Activated T-cell treated with anti-CD3 and anti-CD28 coated beads, Interleukin-2, amount 50 U/mL, for 24 hours (primary cell): ENCODE measurements around the gene LIPG.

Experiments used
- DNase-seq: peaks from one replicate; pipeline ENCODE4 v3.0.0-alpha.2; 2020
- H3K27ac Mint-ChIP-seq: 2 replicates; pipeline ENCODE4 v1.8.0; 2020; ENCODE audit warnings: mild to moderate bottlenecking, mixed read lengths
- H3K27me3 Mint-ChIP-seq: 2 replicates; pipeline ENCODE4 v1.8.0; 2020; ENCODE audit warnings: mixed read lengths
- H3K36me3 Mint-ChIP-seq: 2 replicates; pipeline ENCODE4 v1.8.0; 2020; ENCODE audit warnings: low read depth, mixed read lengths
- H3K4me1 Mint-ChIP-seq: 2 replicates; pipeline ENCODE4 v1.8.0; 2020; ENCODE audit warnings: low read depth, mixed read lengths
- H3K4me3 Mint-ChIP-seq: 2 replicates; pipeline ENCODE4 v1.8.0; 2020; ENCODE audit warnings: mild to moderate bottlenecking, moderate library complexity, mixed read lengths
- H3K9me3 Mint-ChIP-seq: 2 replicates; pipeline ENCODE4 v1.8.0; 2020; ENCODE audit warnings: mixed read lengths

LIPG gene

DNA sequence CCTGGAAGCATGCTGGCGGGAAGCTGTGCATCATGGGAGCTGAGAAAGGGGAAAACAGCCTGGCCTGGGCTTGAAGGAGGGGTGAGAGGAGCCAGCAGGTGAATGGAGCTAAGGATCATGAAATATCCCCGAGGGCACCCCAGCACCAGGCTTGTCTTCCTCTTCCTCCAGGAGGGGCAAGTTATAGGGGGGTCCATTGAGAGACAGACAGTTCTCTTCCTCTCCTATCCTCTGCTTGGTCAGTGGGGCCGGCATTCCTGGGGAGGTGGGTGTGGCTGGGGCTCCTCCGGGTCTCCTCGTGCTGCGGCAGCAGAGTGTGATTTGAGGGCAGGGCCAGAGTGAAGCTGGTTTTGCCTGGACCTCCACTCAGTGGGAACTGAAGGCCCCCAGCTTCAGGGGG lies 78.9 kb downstream of the LIPG start:
- H3K4me3 Mint-ChIP-seq = no peak overlapping the region
- H3K27me3 Mint-ChIP-seq = peaks cover 17% of the 10 kb centered on the region
- H3K9me3 Mint-ChIP-seq = no peaks in the 10 kb centered on the region
- DNase-seq = no peak
- H3K4me1 Mint-ChIP-seq = no peaks in the 10 kb centered on the region
- no peak overlapping the region for H3K27ac Mint-ChIP-seq
- no peaks in the 10 kb centered on the region for H3K36me3 Mint-ChIP-seq

DNA sequence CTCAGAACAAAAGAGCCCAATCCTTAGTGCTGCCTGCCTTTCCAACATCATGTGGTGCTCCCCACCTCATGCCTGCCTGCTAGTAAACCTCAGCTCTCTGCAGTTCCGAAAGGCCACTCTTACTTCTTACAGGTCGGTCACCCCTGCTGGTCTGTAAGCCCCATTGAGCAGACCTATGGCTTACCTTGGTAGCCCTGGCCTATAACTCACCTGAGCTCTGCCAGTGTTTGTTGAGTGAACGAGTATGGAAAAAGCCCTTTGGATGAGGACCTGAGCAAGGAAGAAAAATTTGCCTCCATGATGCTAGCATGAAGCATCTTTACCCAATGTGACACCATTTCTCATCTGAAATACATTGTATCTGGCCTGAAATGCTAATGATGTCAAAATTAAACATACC lies 83.3 kb downstream of the LIPG start:
- Mint-ChIP-seq H3K4me3 (no peak overlapping the region), H3K27me3 (peaks cover 7% of the 10 kb centered on the region), H3K4me1 (no peaks in the 10 kb centered on the region), H3K36me3 (no peaks in the 10 kb centered on the region), H3K9me3 (no peaks in the 10 kb centered on the region), H3K27ac (no peak overlapping the region)
- DNase-seq = no peak

DNA sequence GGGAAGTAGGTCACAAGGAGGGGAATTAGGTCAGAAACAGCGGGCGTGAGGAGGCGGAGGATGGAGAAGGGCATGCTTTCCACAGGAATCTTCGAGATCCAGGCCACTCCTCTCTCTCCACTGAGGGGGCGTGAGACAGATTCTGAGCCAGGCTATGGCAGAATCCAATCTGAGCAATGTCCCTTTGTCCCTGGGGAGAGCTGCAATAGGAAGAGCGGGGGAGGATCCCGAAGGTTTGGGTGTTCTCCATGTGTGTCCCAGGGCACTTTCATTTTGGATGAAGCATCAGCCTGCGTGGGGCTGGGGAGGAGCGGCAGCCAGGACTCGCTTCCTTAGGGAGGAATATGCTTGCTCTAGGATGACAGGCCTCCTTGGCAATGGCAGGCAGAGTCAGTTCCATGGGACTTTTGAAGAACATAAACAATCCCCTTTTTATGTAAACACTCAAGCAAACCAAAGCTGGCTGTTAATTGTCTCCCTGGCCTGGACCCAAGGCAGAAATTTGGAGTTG lies 84.0 kb downstream of the LIPG start:
- DNase-seq = no peak
- Mint-ChIP-seq H3K27me3 (peaks cover 7% of the 10 kb centered on the region), H3K4me1 (no peaks in the 10 kb centered on the region), H3K4me3 (no peak overlapping the region), H3K27ac (no peak overlapping the region), H3K9me3 (no peaks in the 10 kb centered on the region), H3K36me3 (no peaks in the 10 kb centered on the region)

DNA sequence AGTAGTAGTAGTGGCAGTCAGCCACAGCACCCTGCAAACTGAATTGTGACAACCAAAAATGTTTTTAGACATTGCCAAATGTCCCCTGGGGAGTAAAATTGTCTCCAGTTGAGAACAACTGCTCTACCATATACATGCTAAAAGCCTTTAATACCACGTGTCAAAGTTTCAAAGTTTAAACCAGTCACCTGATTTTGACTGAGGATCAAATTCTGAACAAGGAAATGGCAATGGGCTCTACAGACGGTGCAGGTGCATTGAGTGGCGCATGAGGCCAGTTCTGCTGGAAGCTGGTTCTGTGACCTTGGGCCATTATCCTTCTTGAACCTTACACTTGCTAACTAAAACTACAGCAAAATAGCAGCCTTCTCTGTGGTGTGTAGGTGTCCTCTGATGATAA lies 85.0 kb downstream of the LIPG start:
- no peaks in the 10 kb centered on the region for H3K9me3 Mint-ChIP-seq
- H3K4me1 Mint-ChIP-seq = no peaks in the 10 kb centered on the region
- peaks cover 7% of the 10 kb centered on the region for H3K27me3 Mint-ChIP-seq
- H3K4me3 Mint-ChIP-seq = no peak overlapping the region
- H3K27ac Mint-ChIP-seq = no peak overlapping the region
- H3K36me3 Mint-ChIP-seq = no peaks in the 10 kb centered on the region
- no peak for DNase-seq

DNA sequence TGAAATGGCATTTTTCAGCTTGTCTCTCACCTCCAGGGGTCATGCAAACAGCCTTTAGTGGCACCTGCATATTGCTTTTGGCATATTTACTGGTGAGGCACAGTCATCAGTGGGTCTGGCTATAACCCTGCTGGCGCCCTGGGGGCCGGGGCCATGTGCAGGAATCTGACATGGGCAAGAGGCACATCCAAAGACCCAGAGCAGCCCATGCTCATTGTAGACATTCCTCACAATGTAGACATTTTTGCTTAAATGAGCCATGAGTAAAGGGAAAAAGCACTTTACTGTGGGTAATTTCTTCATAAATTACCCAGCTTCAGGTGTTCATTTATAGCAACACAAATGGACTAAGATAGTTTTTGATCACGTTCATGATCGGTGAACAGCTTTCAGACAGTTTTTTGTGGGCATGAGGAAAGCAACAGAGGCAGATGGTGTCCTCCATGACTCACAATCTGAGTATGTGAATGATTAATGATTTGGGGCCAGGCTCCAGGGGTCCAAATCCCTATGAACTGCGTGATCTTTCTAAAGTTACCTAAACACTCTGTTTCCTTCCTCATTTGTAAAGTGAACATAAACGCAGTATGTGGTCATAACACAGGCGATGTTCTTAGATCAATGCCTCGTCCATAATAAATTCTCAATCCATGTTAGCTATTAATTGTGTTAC lies 85.8 kb downstream of the LIPG start:
- Mint-ChIP-seq H3K4me1 (no peaks in the 10 kb centered on the region), H3K36me3 (no peaks in the 10 kb centered on the region), H3K27ac (no peak overlapping the region), H3K27me3 (peaks cover 4% of the 10 kb centered on the region), H3K9me3 (no peaks in the 10 kb centered on the region), H3K4me3 (no peak overlapping the region)
- no peak for DNase-seq

DNA sequence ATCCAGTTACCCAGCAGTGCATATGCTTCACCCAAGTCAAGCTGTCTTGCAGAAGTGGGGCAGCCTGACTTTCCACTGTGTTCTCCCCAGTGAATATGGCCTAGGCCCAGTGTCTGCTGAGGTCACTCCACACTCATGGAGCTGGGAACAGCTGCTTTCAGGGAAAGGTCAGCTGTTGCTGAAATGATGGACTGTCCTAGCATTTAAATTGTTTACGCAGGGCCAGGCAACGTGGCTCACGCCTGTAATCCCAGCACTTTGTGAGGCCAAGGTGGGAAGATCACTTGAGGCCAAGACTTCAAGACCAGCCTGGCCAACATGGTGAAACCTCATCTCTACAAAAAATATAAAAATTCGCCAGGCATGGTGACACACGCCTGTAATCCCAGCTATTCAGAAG lies 86.5 kb downstream of the LIPG start:
- H3K36me3 Mint-ChIP-seq = no peaks in the 10 kb centered on the region
- no peak overlapping the region for H3K27ac Mint-ChIP-seq
- H3K4me1 Mint-ChIP-seq = peaks cover 3% of the 10 kb centered on the region
- H3K27me3 Mint-ChIP-seq = peaks cover 4% of the 10 kb centered on the region
- no peaks in the 10 kb centered on the region for H3K9me3 Mint-ChIP-seq
- DNase-seq = no peak
- no peak overlapping the region for H3K4me3 Mint-ChIP-seq
